ENCODE measurements around the gene U2AF2.

GRCh38 chr19:55712804-55713631 is 58.2 kb downstream of the U2AF2 start:
- no peak for TF ChIP-seq POLR2A (IDR thresholded peaks at IDR 0.05)
- TF ChIP-seq CTCF (IDR thresholded peaks at IDR 0.05), result no peak
- no peak for TF ChIP-seq POLR2AphosphoS5 (IDR thresholded peaks at IDR 0.05; ENCODE audit: insufficient read depth in 1 of 2, low read depth in 1 of 2)

Measured in vagina (tissue), 2 donors.